ENCODE measurements around the gene FAM78A.
"Not testable (repeated sequence)": the region's sequence is repeated elsewhere in the genome, so short reads cannot be mapped to it uniquely, and the experiment has no call there.

FAM78A gene

DNA sequence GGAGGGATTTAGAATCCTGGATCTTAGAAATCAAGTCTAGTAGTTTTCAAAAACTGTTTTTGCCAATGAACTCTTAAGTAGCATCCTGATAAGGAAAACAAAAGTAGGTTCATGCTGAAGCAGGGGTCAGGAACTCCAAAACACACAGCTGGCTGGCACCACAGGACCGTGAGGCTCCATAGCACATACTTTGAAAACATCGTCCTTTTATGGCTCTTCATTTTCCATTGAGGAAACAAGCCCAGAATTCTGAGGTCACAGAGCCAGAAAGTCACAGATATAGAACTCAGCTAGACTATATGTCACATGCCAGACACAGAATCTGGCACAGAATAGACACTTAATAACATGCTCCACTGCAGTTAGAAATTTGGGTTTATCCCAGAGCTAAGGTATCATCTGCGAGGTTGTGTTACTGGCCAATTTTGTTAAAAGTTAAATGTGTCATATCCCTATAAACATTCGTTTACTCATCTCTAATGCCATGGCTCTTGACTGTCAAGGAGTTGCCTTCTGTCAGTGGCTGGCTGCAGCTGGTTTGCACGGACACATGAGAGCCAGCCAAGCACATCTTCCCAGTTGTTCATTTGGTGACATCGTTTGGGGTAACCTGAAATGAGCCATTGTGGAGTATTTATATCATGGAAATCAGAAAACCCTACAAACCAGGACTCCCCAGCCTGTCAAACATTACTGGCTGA is 58.8 kb downstream of the FAM78A start:
- no peaks in the 10 kb centered on the region for H3K27me3 ChIP-seq

DNA sequence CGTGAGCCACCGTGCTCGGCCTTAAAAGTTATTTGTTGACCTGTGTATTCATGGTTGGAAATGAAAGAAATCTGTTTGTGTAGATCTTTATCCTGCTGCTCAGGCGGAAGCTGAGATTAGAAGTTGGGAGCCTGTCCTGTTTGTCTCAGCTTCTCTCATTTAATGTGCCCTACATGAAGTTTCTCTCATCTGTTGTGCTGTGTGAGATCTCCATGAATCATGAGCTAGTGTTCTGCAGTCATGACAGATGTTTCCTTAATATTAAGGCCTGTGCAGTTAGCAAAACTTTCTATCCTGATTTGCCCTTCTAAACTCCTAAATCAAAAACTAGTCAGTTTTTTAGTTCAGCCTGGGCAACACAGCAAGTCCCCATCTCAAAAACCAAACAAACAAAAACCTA is 59.5 kb downstream of the FAM78A start:
- Histone ChIP-seq H3K4me3 (ENCODE audit: low read depth, low read length) (no peak overlapping the region), H3K27me3 (no peaks in the 10 kb centered on the region), H3K4me1 (no peaks in the 10 kb centered on the region), H3K9me3 (no peaks in the 10 kb centered on the region), H3K36me3 (peaks cover 6% of the 10 kb centered on the region)
- DNase-seq: no peak
- TF ChIP-seq, protein P1, sequence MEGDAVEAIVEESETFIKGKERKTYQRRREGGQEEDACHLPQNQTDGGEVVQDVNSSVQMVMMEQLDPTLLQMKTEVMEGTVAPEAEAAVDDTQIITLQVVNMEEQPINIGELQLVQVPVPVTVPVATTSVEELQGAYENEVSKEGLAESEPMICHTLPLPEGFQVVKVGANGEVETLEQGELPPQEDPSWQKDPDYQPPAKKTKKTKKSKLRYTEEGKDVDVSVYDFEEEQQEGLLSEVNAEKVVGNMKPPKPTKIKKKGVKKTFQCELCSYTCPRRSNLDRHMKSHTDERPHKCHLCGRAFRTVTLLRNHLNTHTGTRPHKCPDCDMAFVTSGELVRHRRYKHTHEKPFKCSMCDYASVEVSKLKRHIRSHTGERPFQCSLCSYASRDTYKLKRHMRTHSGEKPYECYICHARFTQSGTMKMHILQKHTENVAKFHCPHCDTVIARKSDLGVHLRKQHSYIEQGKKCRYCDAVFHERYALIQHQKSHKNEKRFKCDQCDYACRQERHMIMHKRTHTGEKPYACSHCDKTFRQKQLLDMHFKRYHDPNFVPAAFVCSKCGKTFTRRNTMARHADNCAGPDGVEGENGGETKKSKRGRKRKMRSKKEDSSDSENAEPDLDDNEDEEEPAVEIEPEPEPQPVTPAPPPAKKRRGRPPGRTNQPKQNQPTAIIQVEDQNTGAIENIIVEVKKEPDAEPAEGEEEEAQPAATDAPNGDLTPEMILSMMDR (IDR thresholded peaks at IDR 0.05; ENCODE audit: low read depth, low read length): no peak

More for the DNA sequence above, 58.8 kb downstream of the FAM78A start:
- Histone ChIP-seq H3K36me3 (peaks cover 6% of the 10 kb centered on the region), H3K4me3 (ENCODE audit: low read depth, low read length) (no peak overlapping the region), H3K9me3 (no peaks in the 10 kb centered on the region), H3K4me1 (no peaks in the 10 kb centered on the region)
- TF ChIP-seq, protein P1 (IDR thresholded peaks at IDR 0.05; ENCODE audit: low read depth, low read length): no peak
- no peak for DNase-seq

DNA sequence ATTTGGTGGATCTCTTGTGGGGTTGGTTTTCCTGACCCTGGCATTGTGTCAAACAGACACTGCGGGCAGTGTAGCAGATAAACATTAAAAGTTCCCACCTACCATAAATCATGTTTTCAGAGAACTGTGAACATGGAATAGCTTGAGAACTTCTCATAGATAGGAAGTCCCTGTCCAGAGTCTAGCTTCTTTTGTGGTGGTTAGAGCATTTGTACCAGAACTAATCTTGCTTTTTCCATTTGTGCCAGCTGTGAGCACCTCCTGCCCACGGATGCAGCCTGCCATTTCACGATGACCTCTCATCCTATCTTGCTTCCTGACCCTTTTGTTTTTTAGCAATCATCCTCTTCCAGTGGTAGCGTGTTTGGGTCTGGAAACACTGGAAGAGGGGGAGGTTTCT is 61.4 kb downstream of the FAM78A start:
- peaks cover 6% of the 10 kb centered on the region for H3K36me3 ChIP-seq
- no peak overlapping the region for H3K4me3 ChIP-seq (ENCODE audit: low read depth, low read length)

DNA sequence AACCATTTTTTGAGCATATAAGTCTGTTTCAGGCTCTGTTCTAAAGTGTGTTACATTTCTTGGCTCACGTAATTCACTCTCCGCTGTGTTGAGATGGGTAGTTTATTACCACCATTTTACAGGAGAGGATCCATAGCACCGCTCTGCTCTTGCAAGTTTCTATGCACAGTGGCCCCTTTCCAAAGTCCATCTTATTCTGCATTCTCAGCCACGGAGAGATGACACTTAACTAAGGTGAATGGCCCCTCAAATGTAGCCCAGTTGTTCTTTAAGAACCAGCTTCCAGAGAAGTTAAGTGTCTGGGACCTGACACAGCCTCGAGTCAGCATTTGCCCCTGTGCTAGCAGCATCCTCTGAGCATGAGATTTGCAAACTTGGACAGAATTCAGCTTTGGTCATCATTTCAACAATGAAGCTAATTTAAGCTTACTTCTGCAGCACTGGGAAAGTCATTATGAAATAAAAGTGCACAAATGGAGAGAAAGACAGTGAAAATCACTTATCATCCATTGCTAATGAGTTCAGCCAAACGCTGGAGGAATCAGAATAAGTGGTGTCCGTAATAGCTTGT is 61.9 kb downstream of the FAM78A start:
- TF ChIP-seq, protein P1 (IDR thresholded peaks at IDR 0.05; ENCODE audit: low read depth, low read length): no peak
- Histone ChIP-seq H3K4me3 (ENCODE audit: low read depth, low read length) (no peak overlapping the region), H3K27me3 (no peaks in the 10 kb centered on the region), H3K9me3 (no peaks in the 10 kb centered on the region), H3K36me3 (peaks cover 6% of the 10 kb centered on the region), H3K4me1 (no peaks in the 10 kb centered on the region)
- no peak for DNase-seq

More for the DNA sequence above, 61.4 kb downstream of the FAM78A start:
- no peak for DNase-seq
- Histone ChIP-seq H3K9me3 (no peaks in the 10 kb centered on the region), H3K27me3 (no peaks in the 10 kb centered on the region), H3K4me1 (no peaks in the 10 kb centered on the region)
- TF ChIP-seq, protein P1 (IDR thresholded peaks at IDR 0.05; ENCODE audit: low read depth, low read length): no peak

DNA sequence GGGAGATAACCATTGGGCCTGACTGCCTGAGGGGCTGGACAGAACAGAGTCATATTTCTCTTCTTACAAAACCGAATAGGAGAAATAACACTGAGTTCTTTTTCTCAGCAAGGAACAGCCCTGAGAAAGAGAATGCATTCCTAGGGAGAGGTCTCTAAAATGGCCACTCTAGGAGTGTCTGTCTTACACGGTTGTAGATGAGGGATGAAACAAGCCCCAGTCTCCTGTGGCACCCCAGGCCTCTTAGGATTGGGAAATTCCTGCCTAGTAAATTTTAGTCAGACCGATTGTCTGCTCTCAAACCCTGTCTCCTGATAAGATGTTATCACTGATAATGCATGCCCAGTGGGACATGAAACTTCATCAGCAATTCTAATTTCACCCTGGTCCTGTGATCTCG is 64.4 kb downstream of the FAM78A start:
- not testable (repeated sequence) for H3K27me3 ChIP-seq; H3K4me3 ChIP-seq (ENCODE audit: low read depth, low read length); DNase-seq; H3K36me3 ChIP-seq; H3K9me3 ChIP-seq; H3K4me1 ChIP-seq
